Activated CD4-positive, alpha-beta T cell treated with anti-CD3 and anti-CD28 coated beads, Interleukin-2, amount 10 ng/mL, durations not matched to agents 24 days and 14 days (primary cell): ENCODE data around the gene LSM3. TPM values are rescaled to one million over a fixed set of nuclear protein-coding genes. Genes with fewer than 3 reads are reported as not detected.

Experiments
- DNase-seq: peaks from one replicate; pipeline ENCODE4 v3.0.0; 2022
- H3K27ac Mint-ChIP-seq: one replicate; pipeline ENCODE4 v1.8.0; 2022; ENCODE audit warnings: mild to moderate bottlenecking, mixed read lengths
- H3K27me3 Mint-ChIP-seq: one replicate; pipeline ENCODE4 v1.8.0; 2022; ENCODE audit warnings: mixed read lengths
- H3K36me3 Mint-ChIP-seq: one replicate; pipeline ENCODE4 v1.8.0; 2022; ENCODE audit warnings: low read depth, mild to moderate bottlenecking, mixed read lengths
- H3K4me1 Mint-ChIP-seq: one replicate; pipeline ENCODE4 v1.8.0; 2021; ENCODE audit warnings: mixed read lengths
- H3K4me3 Mint-ChIP-seq: one replicate; pipeline ENCODE4 v1.8.0; 2022; ENCODE audit warnings: mild to moderate bottlenecking, moderate library complexity, mixed read lengths
- H3K9me3 Mint-ChIP-seq: one replicate; pipeline ENCODE4 v1.8.0; 2021; ENCODE audit warnings: mixed read lengths
- intact Hi-C: fragments of 100-400 bp; cut with micrococcal nuclease; formaldehyde crosslinking; loops from one replicate; pipeline ENCODE4 v1.15.1; 2023
- total RNA-seq: library from RNA; stranded (reverse); gene quantifications from 2 replicates; pipeline ENCODE4 v1.2.3, GENCODE V29; 2022

LSM3 gene
- total RNA-seq = 17.4 and 18.0 TPM in 2 replicates

DNA sequence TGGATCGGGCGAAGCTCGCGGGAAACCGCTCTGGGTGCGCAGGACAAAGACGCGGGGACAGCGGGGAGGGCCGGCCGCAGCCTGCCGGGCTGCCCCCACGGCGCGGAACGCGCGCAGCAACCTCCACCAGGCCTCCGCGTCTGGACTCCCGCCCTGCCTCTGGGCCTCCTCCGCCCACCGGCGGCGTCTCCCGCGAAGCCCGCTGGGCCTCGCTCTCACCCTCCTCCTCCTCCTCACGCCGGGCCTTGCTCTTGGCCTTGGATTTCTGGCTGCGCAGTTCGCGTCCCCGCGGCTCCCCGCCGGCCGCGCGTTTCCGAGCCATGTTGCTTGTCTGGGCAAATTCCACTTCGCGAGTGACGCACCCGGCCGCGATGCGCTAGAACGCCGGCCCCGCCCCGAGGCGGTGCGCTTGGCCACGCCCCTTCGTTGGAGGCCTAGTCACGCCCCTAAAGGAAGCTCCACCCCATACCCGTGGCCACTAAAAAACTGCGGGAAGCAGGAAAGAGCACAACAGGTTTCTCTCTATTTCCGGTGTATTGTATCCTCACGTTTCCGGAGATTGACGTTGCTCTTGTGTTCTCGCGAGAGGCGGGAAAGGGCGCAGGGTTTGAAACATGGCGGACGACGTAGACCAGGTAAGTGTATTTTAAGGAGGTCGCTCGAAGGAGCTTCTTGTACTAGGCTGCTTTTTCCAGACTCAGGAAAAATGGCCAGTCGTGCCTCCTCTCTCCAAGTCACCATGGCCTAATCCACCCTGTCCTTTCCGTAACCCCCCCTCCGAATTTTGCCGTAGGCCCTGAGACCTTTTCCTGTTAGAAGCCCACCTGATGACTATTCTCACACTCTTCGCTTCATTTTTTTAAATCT lies at the start of gene LSM3, which contains the start of gene XPC:
Gene LSM3 (plus strand): TSS at position 571 of the 867 bp plus-strand sequence. CDS start 44 bp downstream, at position 615.
Gene XPC (minus strand): TSS at position 355 of the 867 bp plus-strand sequence. CDS start 33 bp downstream, at position 322.
- DNase-seq = peak; percentile 100
- Mint-ChIP-seq H3K36me3 (peaks cover 27% of the 10 kb centered on the region), H3K27me3 (no peaks in the 10 kb centered on the region), H3K4me1 (peaks cover 62% of the 10 kb centered on the region), H3K9me3 (no peaks in the 10 kb centered on the region), H3K27ac (peak within 1 kb of the TSS; percentile 99), H3K4me3 (peak within 1 kb of the TSS; percentile 87)
- intact Hi-C loops = loop anchor here (1.0 to 10.0 kb wide), 9 partner anchors 34 to 1694 kb away; partner anchors contain the start of genes CCDC174, CHCHD4, SLC6A6 and TSEN2

DNA sequence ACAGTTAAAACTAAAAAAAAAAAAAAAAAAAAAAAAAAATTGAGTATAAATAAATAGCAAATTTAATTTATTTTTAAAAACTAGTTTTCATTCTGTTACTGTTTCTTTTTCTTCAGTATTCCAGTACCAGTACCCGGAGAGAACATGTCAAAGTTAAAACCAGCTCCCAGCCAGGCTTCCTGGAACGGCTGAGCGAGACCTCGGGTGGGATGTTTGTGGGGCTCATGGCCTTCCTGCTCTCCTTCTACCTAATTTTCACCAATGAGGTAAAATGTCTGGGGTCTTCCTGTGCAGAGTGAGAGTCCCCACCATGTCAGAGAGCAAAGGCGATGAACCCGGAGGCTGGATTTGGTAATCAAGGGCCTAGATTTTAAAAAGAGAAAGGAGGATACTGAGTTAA lies 49.3 kb upstream of the LSM3 start:
- intact Hi-C loops = loop anchor here (10.0 kb wide), 1 partner anchor 1464 kb away; the partner anchor contains the start of gene RAF1
- H3K36me3 Mint-ChIP-seq = peaks cover 56% of the 10 kb centered on the region
- peaks cover 27% of the 10 kb centered on the region for H3K4me1 Mint-ChIP-seq
- no peak overlapping the region for H3K27ac Mint-ChIP-seq
- peaks cover 5% of the 10 kb centered on the region for H3K9me3 Mint-ChIP-seq
- no peak for DNase-seq
- H3K4me3 Mint-ChIP-seq = no peak overlapping the region
- no peaks in the 10 kb centered on the region for H3K27me3 Mint-ChIP-seq

GRCh38 chr3:14130230-14130629 lies 48.4 kb upstream of the LSM3 start:
- Mint-ChIP-seq H3K36me3 (peaks cover 61% of the 10 kb centered on the region), H3K4me3 (no peak overlapping the region), H3K27ac (no peak overlapping the region), H3K9me3 (peaks cover 5% of the 10 kb centered on the region), H3K4me1 (peaks cover 27% of the 10 kb centered on the region), H3K27me3 (no peaks in the 10 kb centered on the region)
- intact Hi-C loops = no loop called here
- no peak for DNase-seq

GRCh38 chr3:14130707-14131106 lies 47.9 kb upstream of the LSM3 start:
- H3K36me3 Mint-ChIP-seq = peaks cover 63% of the 10 kb centered on the region
- H3K4me3 Mint-ChIP-seq = no peak overlapping the region
- intact Hi-C loops = no loop called here
- H3K4me1 Mint-ChIP-seq = peaks cover 26% of the 10 kb centered on the region
- no peak for DNase-seq
- no peak overlapping the region for H3K27ac Mint-ChIP-seq
- no peaks in the 10 kb centered on the region for H3K27me3 Mint-ChIP-seq
- H3K9me3 Mint-ChIP-seq = peaks cover 5% of the 10 kb centered on the region

DNA sequence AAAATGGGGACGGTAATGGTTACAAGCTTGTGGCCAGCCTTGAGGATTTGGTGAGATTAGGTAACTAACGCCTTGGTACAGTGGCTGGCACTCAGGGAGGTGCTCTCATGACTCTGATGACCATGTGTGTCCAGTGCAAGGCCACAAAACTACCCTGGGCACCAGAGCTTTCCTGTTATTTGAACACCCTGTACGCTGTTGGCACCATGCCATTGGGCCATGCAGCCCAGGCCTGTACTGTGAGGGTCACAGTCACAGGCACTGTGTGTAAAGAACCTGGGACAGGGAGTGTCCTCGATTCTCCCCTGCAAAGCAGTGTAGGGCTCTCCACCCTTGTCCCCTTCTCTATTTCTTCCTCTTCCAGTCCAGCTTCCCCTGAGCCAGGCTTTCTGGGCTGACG lies 47.5 kb upstream of the LSM3 start:
- intact Hi-C loops = no loop called here
- peaks cover 5% of the 10 kb centered on the region for H3K9me3 Mint-ChIP-seq
- peaks cover 68% of the 10 kb centered on the region for H3K36me3 Mint-ChIP-seq
- H3K4me1 Mint-ChIP-seq = peaks cover 22% of the 10 kb centered on the region
- DNase-seq = no peak
- H3K4me3 Mint-ChIP-seq = no peak overlapping the region
- no peak overlapping the region for H3K27ac Mint-ChIP-seq
- no peaks in the 10 kb centered on the region for H3K27me3 Mint-ChIP-seq

DNA sequence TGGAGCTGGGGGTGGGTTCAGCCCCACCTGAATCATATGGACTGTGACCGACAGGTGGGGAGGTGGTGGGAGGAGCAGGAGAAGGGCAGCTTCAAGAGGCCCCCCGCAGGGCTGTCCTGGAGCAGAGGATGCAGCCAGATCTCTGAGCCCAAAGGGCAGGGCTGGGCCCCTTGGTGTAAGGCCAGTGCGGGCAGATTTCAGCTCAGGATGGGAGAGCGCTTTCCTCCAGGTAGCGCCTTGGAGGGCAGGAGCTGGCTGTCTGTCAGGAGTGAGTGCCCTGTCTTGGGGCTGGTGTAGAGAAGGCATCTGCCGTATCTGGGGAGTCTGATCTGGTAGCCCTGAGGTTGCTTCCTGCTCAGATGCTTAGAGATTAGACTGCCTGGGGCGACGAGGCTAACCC lies 46.5 kb upstream of the LSM3 start:
- Mint-ChIP-seq H3K27ac (no peak overlapping the region), H3K4me3 (no peak overlapping the region), H3K36me3 (peaks cover 69% of the 10 kb centered on the region), H3K9me3 (peaks cover 5% of the 10 kb centered on the region), H3K27me3 (no peaks in the 10 kb centered on the region), H3K4me1 (peaks cover 15% of the 10 kb centered on the region)
- intact Hi-C loops = no loop called here
- DNase-seq = no peak

DNA sequence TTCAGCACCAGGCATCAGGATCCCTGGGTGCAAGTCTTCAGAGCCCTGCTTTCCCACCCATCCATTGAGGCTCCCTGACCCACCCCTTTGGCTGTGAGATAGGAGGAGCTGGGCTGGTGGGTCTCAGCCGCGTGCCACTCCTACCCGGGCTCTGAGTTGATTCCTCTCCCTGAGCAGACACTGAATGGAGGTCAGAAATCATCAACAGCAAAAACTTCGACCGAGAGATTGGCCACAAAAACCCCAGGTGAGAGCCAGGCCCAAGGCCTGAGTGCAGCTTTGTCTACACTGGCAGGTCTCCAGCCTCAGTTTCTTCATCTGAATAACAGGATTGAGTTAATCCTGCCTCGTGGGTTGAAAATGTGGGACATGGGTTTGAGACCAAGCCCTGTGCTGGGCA lies 45.9 kb upstream of the LSM3 start:
- peaks cover 65% of the 10 kb centered on the region for H3K36me3 Mint-ChIP-seq
- intact Hi-C loops = no loop called here

DNA sequence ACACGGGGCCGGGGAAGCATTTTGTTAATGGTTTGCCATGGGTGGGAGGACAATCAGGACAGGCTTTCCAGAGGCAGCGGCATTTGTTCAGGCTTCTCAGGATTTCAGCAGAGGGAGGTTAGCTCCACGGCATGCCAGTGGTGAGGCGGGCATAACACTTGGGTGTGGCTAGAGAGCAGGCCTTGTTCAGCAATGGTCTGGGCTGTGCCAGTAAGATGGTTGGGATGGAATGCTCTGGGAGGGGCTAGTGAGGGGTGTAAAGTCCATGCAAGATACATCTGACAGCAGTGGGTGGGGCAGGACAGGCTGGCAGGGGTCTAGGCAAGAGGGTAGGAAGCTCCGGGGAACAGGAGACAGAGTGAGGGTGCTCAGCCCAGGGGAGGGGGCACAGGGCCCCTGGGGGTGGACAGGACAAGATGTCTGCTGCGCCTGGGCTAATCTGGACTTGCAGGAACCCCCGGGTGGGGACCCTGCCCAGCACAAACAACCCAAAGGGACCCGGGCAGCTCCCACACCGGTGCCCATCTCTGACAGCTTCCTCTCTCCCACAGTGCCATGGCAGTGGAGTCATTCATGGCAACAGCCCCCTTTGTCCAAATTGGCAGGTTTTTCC lies 45.3 kb upstream of the LSM3 start:
- H3K4me3 Mint-ChIP-seq = no peak overlapping the region
- H3K27ac Mint-ChIP-seq = no peak overlapping the region
- peaks cover 66% of the 10 kb centered on the region for H3K36me3 Mint-ChIP-seq

More for the DNA sequence above, 45.9 kb upstream of the LSM3 start:
- no peak for DNase-seq
- Mint-ChIP-seq H3K4me1 (peaks cover 9% of the 10 kb centered on the region), H3K27me3 (no peaks in the 10 kb centered on the region), H3K4me3 (no peak overlapping the region), H3K9me3 (peaks cover 5% of the 10 kb centered on the region), H3K27ac (no peak overlapping the region)

GRCh38 chr3:14133876-14134275 lies 44.7 kb upstream of the LSM3 start:
- no peaks in the 10 kb centered on the region for H3K27me3 Mint-ChIP-seq
- H3K4me3 Mint-ChIP-seq = no peak overlapping the region
- H3K36me3 Mint-ChIP-seq = peaks cover 60% of the 10 kb centered on the region
- intact Hi-C loops = no loop called here
- no peak for DNase-seq
- peaks cover 3% of the 10 kb centered on the region for H3K4me1 Mint-ChIP-seq
- H3K27ac Mint-ChIP-seq = no peak overlapping the region
- no peaks in the 10 kb centered on the region for H3K9me3 Mint-ChIP-seq

More for the DNA sequence above, 45.3 kb upstream of the LSM3 start:
- no peak for DNase-seq
- H3K9me3 Mint-ChIP-seq = peaks cover 5% of the 10 kb centered on the region
- H3K27me3 Mint-ChIP-seq = no peaks in the 10 kb centered on the region
- peaks cover 4% of the 10 kb centered on the region for H3K4me1 Mint-ChIP-seq
- intact Hi-C loops = no loop called here

DNA sequence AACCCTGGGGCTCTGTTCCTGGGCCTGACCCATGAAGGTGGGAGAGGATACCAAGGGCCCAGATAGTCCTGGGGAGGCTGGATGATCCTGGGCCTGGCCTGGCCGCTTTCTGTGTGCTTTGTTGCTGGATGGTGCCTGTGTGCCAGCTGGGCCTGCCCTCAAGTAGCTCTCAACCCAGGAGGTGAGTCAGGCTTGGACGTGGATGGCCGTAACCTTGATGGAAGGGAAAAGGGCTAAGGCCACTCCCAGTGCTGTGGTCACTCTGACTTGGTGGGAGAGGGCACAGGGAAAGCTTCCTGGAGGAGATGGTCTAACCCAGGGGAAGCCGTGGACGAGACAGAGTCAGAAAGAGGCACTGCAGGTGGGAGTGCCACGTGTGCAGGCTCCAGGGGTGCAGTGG lies 44.3 kb upstream of the LSM3 start:
- H3K27ac Mint-ChIP-seq = no peak overlapping the region
- peaks cover 57% of the 10 kb centered on the region for H3K36me3 Mint-ChIP-seq

GRCh38 chr3:14135581-14135980 lies 43.0 kb upstream of the LSM3 start:
- H3K9me3 Mint-ChIP-seq = no peaks in the 10 kb centered on the region
- no peak overlapping the region for H3K4me3 Mint-ChIP-seq
- intact Hi-C loops = no loop called here
- no peaks in the 10 kb centered on the region for H3K4me1 Mint-ChIP-seq
- peaks cover 57% of the 10 kb centered on the region for H3K36me3 Mint-ChIP-seq
- DNase-seq = no peak
- no peak overlapping the region for H3K27ac Mint-ChIP-seq
- H3K27me3 Mint-ChIP-seq = no peaks in the 10 kb centered on the region

More for the DNA sequence above, 44.3 kb upstream of the LSM3 start:
- intact Hi-C loops = no loop called here
- peaks cover 3% of the 10 kb centered on the region for H3K4me1 Mint-ChIP-seq
- H3K27me3 Mint-ChIP-seq = no peaks in the 10 kb centered on the region
- H3K9me3 Mint-ChIP-seq = no peaks in the 10 kb centered on the region
- H3K4me3 Mint-ChIP-seq = no peak overlapping the region
- DNase-seq = no peak

DNA sequence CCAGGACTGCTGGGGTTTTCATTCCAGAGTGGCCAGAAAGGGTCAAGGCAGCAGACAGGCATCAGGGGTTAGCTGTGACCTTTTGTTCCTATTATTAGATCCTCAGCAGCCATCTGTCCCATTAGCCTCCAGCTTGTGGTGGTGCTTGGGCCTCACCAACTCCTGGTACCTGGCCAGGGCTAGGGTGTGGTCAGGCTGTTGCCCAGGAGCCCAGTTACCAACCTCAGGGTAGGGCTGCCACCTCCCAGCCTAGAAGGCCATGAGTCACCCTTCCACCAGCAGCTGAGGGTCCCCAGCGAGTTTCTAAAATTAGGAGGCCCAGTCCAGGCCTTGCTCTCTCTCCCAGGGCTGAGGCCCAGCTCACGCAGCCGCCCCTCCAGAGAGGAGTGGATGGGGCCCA lies 41.6 kb upstream of the LSM3 start:
- intact Hi-C loops = no loop called here
- Mint-ChIP-seq H3K27me3 (no peaks in the 10 kb centered on the region), H3K27ac (no peak overlapping the region), H3K4me3 (no peak overlapping the region), H3K9me3 (no peaks in the 10 kb centered on the region), H3K36me3 (peaks cover 58% of the 10 kb centered on the region), H3K4me1 (peaks cover 5% of the 10 kb centered on the region)
- DNase-seq = no peak

DNA sequence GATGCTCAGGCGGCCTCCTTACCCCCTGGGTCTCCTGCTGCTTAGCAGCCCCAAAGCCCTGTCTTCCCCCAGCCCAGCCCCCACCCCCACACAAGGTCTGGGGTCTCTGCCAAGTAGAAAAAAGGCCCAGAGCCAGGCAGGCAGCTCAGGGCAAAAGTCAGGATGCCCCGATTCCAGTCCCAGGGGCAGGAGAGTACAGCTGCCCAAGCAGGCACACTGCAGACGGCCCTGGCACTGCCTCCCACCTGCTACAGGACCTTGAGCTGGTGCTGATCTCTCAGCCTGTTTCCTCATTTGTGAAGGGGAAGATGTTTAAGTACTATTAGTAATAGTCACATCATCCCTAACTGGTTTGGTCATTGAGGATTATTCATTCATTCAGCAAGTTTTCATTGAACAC lies 41.2 kb upstream of the LSM3 start:
- H3K36me3 Mint-ChIP-seq = peaks cover 58% of the 10 kb centered on the region

More for the DNA sequence above, 41.2 kb upstream of the LSM3 start:
- no peak for DNase-seq
- H3K27ac Mint-ChIP-seq = no peak overlapping the region
- H3K4me1 Mint-ChIP-seq = peaks cover 10% of the 10 kb centered on the region
- no peaks in the 10 kb centered on the region for H3K9me3 Mint-ChIP-seq
- intact Hi-C loops = no loop called here
- H3K4me3 Mint-ChIP-seq = no peak overlapping the region
- H3K27me3 Mint-ChIP-seq = no peaks in the 10 kb centered on the region
